Heart left ventricle (tissue), 16 donors: Measurements from ENCODE around the gene CIB4. TPM values are rescaled to one million over a fixed set of nuclear protein-coding genes. Genes with fewer than 3 reads are reported as not detected.
A peak's percentile ranks its signal among the peaks of the same experiment; 100 is the strongest.

Experiments
- ATAC-seq, 4 donors: fragments of 200-7000 bp; cut with Tn5 transposase; one replicate each; pipeline ENCODE4 v1.9.1; 2020 to 2022; ENCODE audit warnings: moderate library complexity in 4 of 4, mild to moderate bottlenecking in 3 of 4, moderate number of reproducible peaks in 1 of 4
- DNase-seq, 5 donors: peaks; one replicate each; pipeline ENCODE4 v3.0.0-alpha.2; 2020
- H3K27ac ChIP-seq, 12 donors: fragments of 200-600 bp; sonication (generic) in 4 of 12; one replicate each; pipeline versions ENCODE4 v1.5.0 to v1.8.0; 2016 to 2022; ENCODE audit warnings: mild to moderate bottlenecking in 2 of 12
- H3K27me3 ChIP-seq, 9 donors: fragments of 200-600 bp; sonication (generic) in 2 of 9; one replicate each; pipeline versions ENCODE4 v1.5.1 to v1.8.0; 2016 to 2022; ENCODE audit warnings: mild to moderate bottlenecking in 3 of 9
- H3K36me3 ChIP-seq, 9 donors: fragments of 200-600 bp; sonication (generic) in 2 of 9; one replicate each; pipeline versions ENCODE4 v1.5.0 to v1.8.0; 2018 to 2022; ENCODE audit warnings: mild to moderate bottlenecking in 2 of 9
- H3K4me1 ChIP-seq, 12 donors: fragments of 200-600 bp; sonication (generic) in 4 of 12; one replicate each; pipeline versions ENCODE4 v1.5.0 to v1.8.0; 2016 to 2022; ENCODE audit warnings: mild to moderate bottlenecking in 3 of 12
- H3K4me3 ChIP-seq, 12 donors: fragments of 200-600 bp; sonication (generic) in 4 of 12; one replicate each; pipeline versions ENCODE4 v1.5.0 to v1.8.0; 2017 to 2022; ENCODE audit warnings: mild to moderate bottlenecking in 9 of 12, moderate library complexity in 4 of 12
- H3K9me3 ChIP-seq, 12 donors: fragments of 200-600 bp; sonication (generic) in 4 of 12; one replicate each; pipeline versions ENCODE4 v1.5.0 to v1.8.0; 2016 to 2022; ENCODE audit warnings: mild to moderate bottlenecking in 1 of 12
- POLR2A ChIP-seq, 2 donors: fragments of 450-650 bp; IDR thresholded peaks; one replicate each; pipeline ENCODE4 v1.6.1; 2017; ENCODE audit warnings: antibody characterized with exemption in 2 of 2, mild to moderate bottlenecking in 2 of 2, moderate library complexity in 2 of 2
- WGBS, 4 donors: extraction: QIAGEN DNeasy Blood & Tissue Kit in 2 of 4; methylation state at CpG; one replicate each; pipeline versions ENCODE4 v1.1.5 to v1.1.7; 2013 to 2018; 5-methylcytosine and 5-hydroxymethylcytosine counted together
- intact Hi-C, 10 donors: fragments of 100-400 bp; cut with DNase I; formaldehyde crosslinking; loops; one replicate each; pipeline versions ENCODE4 v1.11.1 to v1.14.2; 2022
- polyA plus RNA-seq, 2 donors: library from polyadenylated mRNA; stranded (reverse); fragments of 200-250 nt; gene quantifications; one replicate each; pipeline ENCODE4 v1.2.3, GENCODE V29; 2013
- total RNA-seq, 9 donors: library from RNA; depleted of rRNA in 2 of 9; stranded (reverse); fragments of >200 nt in 2 of 9; fragmentation: NEBNext Ultra II Directional in 3 of 9; extraction: Animal tissue kit (Norgen Biotek cat#: 25700) in 3 of 9; gene quantifications; one replicate each; pipeline versions ENCODE4 v1.1.0 to v1.2.4, GENCODE V29; 2016 to 2023
- TF ChIP-seq, protein P1 (sequence below), 12 donors: fragments of 200-600 bp; sonication (generic) in 4 of 12; IDR thresholded peaks; one replicate each; pipeline versions ENCODE4 v1.5.0 to v1.8.0; 2018 to 2022; ENCODE audit warnings: antibody characterized with exemption in 12 of 12, mild to moderate bottlenecking in 5 of 12
- donor health status: ischemic (EF 13 %, LVEDD 7.1; RV severe dilation, severe dysfunction).
- donor health status: healthy with polysubstance abuse.
- donor health status: DM: no; HTN: yes; CAD: no.
- donor health status: DM: no; HTN: no; CAD: no.
- donor health status: ischemic (EF 25% LVEDD 6.9; RV normal size, moderate dysfunction).
- donor health status: ischemic (EF 25% LVEDD 5.7; RV mildly dilated, moderate dysfunction).
- donor health status: healthy.
- donor health status: DM: yes; HTN: yes; CAD: no.
- donor health status: ischemic (EF 35%, LVEDD 5.7; RV mildly dilated, moderate dysfunction).
- donor health status: nonischemic (EF 11% LVEDD 7.7; RV severe dilation, severe dysfunction).
- donor health status: DM: yes; HTN: yes; CAD: no.
- donor health status: PGD.
- donor health status: ischemic (EF 29% LVEDD 5.4; RV normal size, mild dysfunction).
- donor health status: nonischemic (EF 23%, LVEDD 6.1; RV moderate dilation, normal function).

The CIB4 gene
- total and polyA plus RNA-seq, 11 donors = not detected

DNA sequence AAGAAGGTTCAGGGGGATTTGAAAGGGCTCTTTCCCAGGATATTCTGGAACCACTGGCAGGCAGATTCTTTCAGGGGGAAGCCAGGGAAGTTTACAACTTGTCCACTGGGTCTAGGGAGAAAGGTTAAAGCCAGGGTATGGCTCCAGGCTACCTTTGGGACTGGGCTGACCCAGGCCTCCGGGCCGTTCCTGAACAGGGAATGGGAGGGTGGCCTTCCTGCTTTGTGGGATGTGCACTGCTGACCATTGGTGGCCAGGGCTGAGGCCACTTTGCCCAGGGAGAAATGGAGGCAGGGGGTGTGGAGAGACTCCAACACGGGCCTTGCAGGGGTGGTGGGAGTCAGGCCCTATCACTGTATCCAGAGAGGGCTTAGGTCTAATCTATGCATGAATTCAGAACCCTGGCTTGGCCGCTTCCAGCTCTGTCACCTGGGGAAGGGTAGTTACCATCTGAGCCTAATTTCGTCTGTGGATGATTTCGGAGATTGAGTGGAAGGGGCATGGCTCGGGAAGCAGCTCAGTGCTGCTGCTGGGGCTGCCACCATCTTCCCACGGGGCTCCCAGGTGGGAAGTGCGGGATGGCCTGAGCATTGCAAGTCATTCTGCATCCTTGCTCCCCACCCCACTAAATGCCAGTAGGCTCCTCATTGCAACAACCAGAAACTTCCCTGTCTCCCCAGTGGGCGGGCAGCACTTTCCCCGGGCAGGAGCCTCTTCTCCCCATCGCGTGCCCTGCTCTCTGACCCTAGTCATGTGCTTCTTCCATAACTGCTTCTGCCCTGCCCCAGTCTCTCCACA is 106.1 kb downstream of the CIB4 start:
- intact Hi-C loops = no loop called here
- Histone ChIP-seq H3K4me3 (no peak overlapping the region), H3K4me1 (peaks cover 0 to 14% (median 0%) of the 10 kb centered on the region in 12 donors), H3K27me3 (peaks cover 0 to 10% (median 0%) of the 10 kb centered on the region in 9 donors), H3K9me3 (no peaks in the 10 kb centered on the region), H3K27ac (no peak overlapping the region), H3K36me3 (no peaks in the 10 kb centered on the region)
- no peak for TF ChIP-seq POLR2A (IDR thresholded peaks at IDR 0.05)
- TF ChIP-seq, protein P1, sequence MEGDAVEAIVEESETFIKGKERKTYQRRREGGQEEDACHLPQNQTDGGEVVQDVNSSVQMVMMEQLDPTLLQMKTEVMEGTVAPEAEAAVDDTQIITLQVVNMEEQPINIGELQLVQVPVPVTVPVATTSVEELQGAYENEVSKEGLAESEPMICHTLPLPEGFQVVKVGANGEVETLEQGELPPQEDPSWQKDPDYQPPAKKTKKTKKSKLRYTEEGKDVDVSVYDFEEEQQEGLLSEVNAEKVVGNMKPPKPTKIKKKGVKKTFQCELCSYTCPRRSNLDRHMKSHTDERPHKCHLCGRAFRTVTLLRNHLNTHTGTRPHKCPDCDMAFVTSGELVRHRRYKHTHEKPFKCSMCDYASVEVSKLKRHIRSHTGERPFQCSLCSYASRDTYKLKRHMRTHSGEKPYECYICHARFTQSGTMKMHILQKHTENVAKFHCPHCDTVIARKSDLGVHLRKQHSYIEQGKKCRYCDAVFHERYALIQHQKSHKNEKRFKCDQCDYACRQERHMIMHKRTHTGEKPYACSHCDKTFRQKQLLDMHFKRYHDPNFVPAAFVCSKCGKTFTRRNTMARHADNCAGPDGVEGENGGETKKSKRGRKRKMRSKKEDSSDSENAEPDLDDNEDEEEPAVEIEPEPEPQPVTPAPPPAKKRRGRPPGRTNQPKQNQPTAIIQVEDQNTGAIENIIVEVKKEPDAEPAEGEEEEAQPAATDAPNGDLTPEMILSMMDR (IDR thresholded peaks at IDR 0.05) = no peak
- WGBS, 4 donors = 86 to 91% (median 88%) methylated on average over 13 of the region's 13 CpGs
- ATAC-seq = no peak
- peak in 1 of 5 donors; percentile 9 for DNase-seq

DNA sequence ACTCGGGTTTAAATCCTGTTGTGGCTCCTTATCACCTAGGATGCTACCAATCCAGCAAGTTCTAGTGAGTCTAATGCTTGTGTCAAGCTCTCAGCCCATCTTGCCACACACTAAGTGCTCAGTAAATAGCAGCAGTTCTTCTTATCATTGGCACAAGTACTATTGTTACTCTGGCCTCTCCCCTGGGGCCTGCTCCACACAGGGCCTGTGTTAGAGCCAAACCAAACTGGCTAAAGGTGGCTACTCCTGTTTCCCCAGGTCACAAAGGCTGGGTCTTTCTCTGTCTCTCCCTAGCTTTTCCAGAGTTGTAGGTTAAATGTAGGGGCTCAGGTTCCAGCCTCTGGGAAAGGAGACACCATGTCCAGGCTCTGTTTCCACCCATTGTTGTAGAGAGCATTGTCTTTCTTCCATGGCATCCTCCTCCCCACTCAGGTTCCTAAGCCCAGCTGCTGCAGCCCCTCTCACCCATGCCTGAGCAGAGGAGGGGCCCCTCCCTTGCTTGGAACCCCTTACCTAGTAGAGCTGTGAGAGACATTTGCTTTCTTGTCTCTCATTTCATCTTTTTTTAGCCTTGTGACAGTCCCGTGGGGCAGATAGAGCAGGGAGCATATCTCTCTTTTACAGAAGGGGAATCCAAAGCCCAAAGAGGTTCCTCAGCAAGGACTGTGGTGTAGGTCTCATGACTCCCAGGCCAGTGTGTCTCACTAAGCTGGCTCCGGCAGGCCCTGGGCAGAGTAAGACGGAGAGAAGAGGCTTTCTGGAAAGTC is 106.9 kb downstream of the CIB4 start:
- 49 to 79% (median 67%) methylated on average over 4 of the region's 4 CpGs for WGBS, 4 donors
- peak in 1 of 5 donors; percentile 15 for DNase-seq
- no peak overlapping the region for H3K27ac ChIP-seq
- H3K4me1 ChIP-seq = peaks cover 0 to 14% (median 0%) of the 10 kb centered on the region in 12 donors
- H3K36me3 ChIP-seq = no peaks in the 10 kb centered on the region
- no peak for TF ChIP-seq POLR2A (IDR thresholded peaks at IDR 0.05)
- TF ChIP-seq, protein P1 (IDR thresholded peaks at IDR 0.05) = no peak
- no peak overlapping the region for H3K4me3 ChIP-seq
- H3K9me3 ChIP-seq = no peaks in the 10 kb centered on the region
- peaks cover 0 to 10% (median 0%) of the 10 kb centered on the region in 9 donors for H3K27me3 ChIP-seq
- intact Hi-C loops = no loop called here
- ATAC-seq = peak in 1 of 4 donors; percentile 28

DNA sequence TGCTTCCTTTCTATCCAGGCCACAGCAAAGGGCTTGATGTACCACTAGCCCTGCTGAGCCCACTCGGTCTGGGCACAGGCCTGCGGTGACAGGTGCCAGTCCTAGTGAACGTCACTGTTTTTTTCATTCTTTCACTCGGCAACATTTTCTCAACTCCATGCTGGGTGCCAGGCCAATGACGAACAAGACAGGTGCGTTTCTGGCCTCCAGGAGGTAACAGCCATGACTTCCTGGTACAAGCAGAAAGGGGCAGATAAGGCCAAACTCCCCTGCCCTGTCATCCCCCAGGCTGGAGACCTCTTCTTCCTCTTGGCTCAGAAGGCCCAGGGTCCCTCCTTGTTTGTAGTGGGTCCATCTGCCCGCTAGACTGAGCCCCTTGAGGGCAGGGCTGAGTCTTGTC is 107.5 kb downstream of the CIB4 start:
- intact Hi-C loops = no loop called here
- Histone ChIP-seq H3K4me1 (peaks cover 0 to 14% (median 0%) of the 10 kb centered on the region in 12 donors), H3K36me3 (no peaks in the 10 kb centered on the region), H3K4me3 (no peak overlapping the region), H3K27ac (no peak overlapping the region), H3K27me3 (peaks cover 0 to 10% (median 0%) of the 10 kb centered on the region in 9 donors), H3K9me3 (no peaks in the 10 kb centered on the region)
- DNase-seq (no peak), ATAC-seq (no peak)
- no peak for TF ChIP-seq POLR2A (IDR thresholded peaks at IDR 0.05)
- TF ChIP-seq, protein P1 (IDR thresholded peaks at IDR 0.05) = no peak
- 91 to 96% (median 93%) methylated on average over 7 of the region's 7 CpGs for WGBS, 4 donors
